LNCaP clone FGC (cell line): ENCODE results near the gene BPIFB1.

Source experiments
- DNase-seq: peaks from one replicate; pipeline ENCODE4 v3.0.0-alpha.2; 2011; ENCODE audit warnings: low read depth
- H3K4me3 ChIP-seq: 2 replicates; pipeline ENCODE4 v1.5.1; 2011; ENCODE audit warnings: mild to moderate bottlenecking, low read depth, low read length, control low read depth
- CTCF ChIP-seq: IDR thresholded peaks from 2 replicates; pipeline ENCODE4 v1.5.1; 2012; ENCODE audit warnings: mild to moderate bottlenecking; ENCODE audit not compliant: control insufficient read depth, insufficient read depth; ENCODE audit errors: extremely low read depth

Gene BPIFB1

GRCh38 chr20:33277471-33278441, 5.3 kb upstream of the BPIFB1 start:
- no peak for TF ChIP-seq CTCF
- no peak overlapping the region for H3K4me3 ChIP-seq
- no peak for DNase-seq

GRCh38 chr20:33278700-33279099, 4.3 kb upstream of the BPIFB1 start:
- DNase-seq = no peak
- no peak overlapping the region for H3K4me3 ChIP-seq
- no peak for TF ChIP-seq CTCF

GRCh38 chr20:33279261-33279910, 3.6 kb upstream of the BPIFB1 start:
- no peak for TF ChIP-seq CTCF
- H3K4me3 ChIP-seq = no peak overlapping the region
- no peak for DNase-seq

- no peak for TF ChIP-seq CTCF
- no peak overlapping the region for H3K4me3 ChIP-seq
- DNase-seq = no peak
Observed at GRCh38 chr20:33280000-33280680, 2.9 kb upstream of the BPIFB1 start.

GRCh38 chr20:33280775-33281174, 2.2 kb upstream of the BPIFB1 start:
- no peak for DNase-seq
- no peak overlapping the region for H3K4me3 ChIP-seq
- TF ChIP-seq CTCF = no peak

GRCh38 chr20:33281550-33282146, 1.4 kb upstream of the BPIFB1 start:
- TF ChIP-seq CTCF = no peak
- no peak for DNase-seq
- H3K4me3 ChIP-seq = no peak overlapping the region
